ENCODE data around the gene COA8. TPM values are rescaled to one million over a fixed set of nuclear protein-coding genes. Genes with fewer than 3 reads are reported as not detected.

COA8 gene
- total and polyA plus RNA-seq, 2 of the 13 experiments (the other 11 are each of a cell fraction or from before 2014, with no cell fraction given): 10.9 to 25.1 TPM

- TF ChIP-seq UBTF (CRISPR knock-in tag; IDR thresholded peaks at IDR 0.05) (peak; percentile 32), KDM5B (CRISPR knock-in tag; IDR thresholded peaks at IDR 0.05; ENCODE audit: borderline replicate concordance) (peak; percentile 24; the same call in 1 of the 2 replicates), KMT2B (CRISPR knock-in tag; IDR thresholded peaks at IDR 0.05) (peak; percentile 90), ZNF253 (CRISPR knock-in tag; IDR thresholded peaks at IDR 0.05; ENCODE audit: borderline replicate concordance) (no peak), HNRNPK (IDR thresholded peaks at IDR 0.05; ENCODE audit: low read depth, low read length, poor library complexity, severe bottlenecking) (peak; percentile 54), SRF (IDR thresholded peaks at IDR 0.05; ENCODE audit: low read depth, low read length) (no peak), ZNF646 (CRISPR knock-in tag; IDR thresholded peaks at IDR 0.05) (0 out of 2 replicates have a peak, but pooled peaks have one; percentile 21), FOXM1 (CRISPR knock-in tag; IDR thresholded peaks at IDR 0.05) (no peak), DZIP1 (CRISPR knock-in tag; IDR thresholded peaks at IDR 0.05) (no peak)
Measured at GRCh38 chr14:103562429-103563225, at the start of gene COA8, which contains the start of gene BAG5 (continued).

All from HepG2 (cell line).